Measurements from ENCODE around the gene BOLA2B.
A peak's percentile ranks its signal among the peaks of the same experiment; 100 is the strongest.
"Not testable (repeated sequence)": the region's sequence is repeated elsewhere in the genome, so short reads cannot be mapped to it uniquely, and the experiment has no call there.

Gene BOLA2B

DNA sequence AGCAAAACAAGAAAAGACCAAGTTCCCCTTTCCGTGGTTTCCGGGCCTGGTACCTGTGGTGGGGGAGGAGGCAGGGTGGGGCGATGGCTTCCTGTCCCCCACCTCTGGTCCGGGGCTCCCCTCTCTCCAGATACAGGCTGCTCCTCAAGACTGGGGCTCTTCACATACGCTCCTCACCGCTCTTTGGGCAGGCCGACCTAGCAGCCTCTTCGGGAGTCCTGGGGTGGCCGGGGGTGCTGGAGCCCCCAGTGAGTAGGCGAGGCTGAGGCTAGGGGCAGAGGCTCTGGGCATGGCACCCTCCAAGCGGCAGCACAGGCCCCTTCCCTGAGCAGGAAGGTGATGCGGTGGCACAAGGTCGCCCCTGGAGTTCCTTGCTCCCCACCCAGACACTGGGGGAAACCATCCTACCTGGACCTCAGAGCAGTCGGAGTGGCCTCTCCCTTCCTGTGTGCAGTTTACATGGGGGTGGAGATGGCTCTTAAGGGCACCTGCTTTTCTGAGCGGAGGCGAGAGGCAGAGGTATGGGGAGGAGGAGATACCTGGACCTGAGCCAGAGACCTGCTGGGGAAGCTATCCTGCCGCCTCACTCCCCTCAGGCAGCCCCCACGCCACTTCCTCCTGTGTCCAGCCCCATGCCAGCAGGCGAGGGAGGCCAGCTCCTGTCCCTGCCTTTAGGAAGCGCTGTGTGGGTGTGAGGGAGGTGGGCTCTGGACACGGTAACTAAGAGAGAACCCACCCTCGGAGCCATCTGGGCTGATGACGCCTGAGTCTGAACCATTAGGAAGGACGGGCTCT lies 9.2 kb downstream of the BOLA2B start:
- DNase-seq: peak; percentile 45 to 96 (median 71)

DNA sequence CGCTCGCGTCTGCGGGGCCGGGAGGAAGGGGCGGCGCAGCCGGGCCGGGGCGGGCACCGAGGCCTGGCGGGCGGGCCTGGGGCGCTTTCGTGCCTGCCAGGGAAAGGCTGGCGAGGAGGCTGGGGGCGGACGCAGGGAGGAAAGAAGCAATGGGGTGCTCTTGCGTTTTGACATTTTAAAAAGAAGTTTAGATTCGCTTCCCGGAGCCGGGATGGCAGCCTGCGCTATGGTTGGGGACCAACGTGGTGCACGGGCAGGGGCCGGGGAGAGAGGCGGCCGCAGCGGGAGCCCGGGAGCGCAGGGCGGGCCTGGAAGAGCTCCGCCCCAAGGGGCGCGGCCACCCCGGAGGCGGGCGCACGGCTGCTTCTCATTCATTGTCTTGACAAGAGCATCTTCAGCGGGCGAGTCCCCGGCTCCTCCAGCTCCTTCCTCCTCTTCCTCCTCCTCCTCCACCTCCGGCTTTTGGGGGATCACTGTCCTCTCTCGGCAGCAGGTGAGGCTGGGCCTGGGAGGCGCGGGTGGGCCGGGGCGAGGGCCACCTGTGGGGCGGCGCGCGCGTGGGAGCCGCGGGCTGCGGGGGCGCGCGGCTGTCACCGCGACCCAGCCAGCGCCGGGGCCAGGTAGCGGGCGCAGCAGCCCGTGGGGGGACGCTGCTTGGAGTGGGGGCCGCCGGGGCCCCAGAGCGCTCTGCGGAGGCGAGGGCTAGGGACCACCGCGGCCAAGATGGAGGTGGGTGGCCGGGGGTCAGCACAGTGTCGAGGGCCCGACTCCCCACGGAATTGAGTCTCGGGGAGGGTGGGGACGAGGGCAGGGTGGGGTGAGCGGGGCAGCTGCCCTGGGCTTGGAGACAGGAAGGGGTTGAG lies 10.0 kb downstream of the BOLA2B start, which contains the start of gene CORO1A:
Gene CORO1A (plus strand): TSS at position 370 of the 863 bp plus-strand sequence. CDS start 1,608 bp downstream, outside the sequence.
- peak; percentile 68 to 90 (median 76) for DNase-seq

DNA sequence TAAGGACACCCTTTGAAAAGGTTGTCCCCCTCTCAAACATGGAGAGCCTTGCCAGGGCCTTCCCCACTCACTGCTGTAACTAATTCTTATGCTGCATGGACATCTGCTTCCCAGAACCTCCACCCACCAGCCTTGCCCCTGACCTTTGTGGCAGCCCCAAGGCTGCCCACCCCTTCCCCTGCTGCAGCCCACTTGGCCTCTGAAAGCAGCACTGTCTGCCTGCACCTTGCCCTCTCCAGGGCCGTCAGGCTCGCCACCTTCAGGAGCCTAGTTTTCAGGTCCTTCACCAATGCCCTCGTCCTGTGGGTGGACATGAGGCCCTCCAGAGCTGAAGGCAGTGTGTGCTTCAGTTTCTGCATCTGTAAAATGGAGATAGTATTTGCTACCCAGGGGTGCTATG lies 12.7 kb downstream of the BOLA2B start:
- no peak for DNase-seq

DNA sequence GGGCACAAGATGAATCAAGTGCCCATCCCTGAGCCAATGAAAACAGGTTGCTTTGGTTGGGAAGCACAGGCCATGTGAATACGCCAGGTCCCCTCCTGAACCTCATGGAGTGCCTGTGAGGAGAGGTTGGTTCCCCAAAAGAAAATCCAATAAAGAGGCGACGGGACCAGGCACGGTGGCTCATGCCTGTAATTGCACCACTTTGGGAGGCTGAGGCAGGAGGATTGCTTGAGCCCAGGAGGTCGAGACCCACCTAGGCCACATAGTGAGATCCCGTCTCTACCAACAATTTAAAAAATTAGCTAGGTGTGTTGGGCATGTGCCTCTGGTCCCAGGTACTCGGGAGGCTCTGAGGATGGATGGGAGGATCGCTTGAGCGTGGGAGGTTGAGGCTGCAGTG lies 13.5 kb downstream of the BOLA2B start:
- no peak for DNase-seq

DNA sequence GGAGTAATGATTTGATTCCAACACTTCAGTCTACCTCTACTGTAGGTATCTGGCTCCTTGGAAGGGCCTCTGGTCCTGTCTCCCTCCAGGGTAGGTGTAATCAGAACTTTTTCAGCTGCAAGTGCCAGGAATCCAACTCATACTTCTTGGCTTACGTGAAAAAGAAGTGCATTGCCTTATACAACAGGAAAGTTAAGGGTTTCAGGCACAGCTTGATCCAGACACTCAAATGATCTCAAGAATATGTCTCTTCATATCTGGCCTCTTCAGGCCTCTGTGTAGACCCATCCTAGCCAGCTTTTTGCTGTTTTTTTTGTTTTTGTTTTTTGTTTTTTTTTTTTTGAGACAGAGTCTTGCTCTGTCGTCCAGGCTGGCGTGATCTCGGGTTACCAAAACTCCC lies 14.3 kb downstream of the BOLA2B start:
- DNase-seq: no peak

DNA sequence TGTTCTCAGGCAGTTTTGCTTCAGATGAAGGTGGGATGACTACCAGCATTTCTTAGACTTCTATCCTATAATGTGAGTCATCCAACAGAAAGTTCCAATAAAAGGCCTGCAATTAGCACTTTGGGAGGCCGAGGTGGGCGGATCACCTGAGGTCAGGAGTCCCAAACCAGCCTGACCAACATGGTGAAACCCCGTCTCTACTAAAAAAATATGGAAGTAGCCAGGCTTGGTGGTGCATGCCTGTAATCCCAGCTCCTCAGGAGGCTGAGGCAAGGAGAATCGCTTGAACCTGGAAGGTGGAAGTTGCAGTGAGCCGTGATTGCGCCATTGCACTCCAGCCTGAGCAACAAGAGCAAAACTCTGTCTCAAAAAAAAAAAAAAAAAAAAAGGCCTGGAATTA lies 16.6 kb downstream of the BOLA2B start:
- not testable (repeated sequence) for DNase-seq

DNA sequence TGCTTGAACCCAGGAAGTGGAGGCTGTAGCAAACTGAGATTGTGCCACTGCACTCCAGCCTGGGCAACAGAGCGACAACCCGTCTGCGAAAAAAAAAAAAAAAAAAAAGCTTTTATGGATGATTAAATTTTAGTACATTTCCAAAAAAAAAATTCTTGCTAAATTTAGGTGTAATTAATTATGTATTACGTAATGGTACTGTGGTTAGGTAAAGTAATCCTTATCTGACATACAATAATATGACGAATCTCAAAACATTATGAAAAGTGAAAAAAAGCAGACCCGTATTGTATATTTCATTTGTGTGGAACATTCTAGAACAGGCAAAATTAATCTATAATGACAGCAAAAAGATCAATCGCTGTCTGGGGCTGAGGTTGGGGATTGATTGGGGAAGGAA lies 20.4 kb downstream of the BOLA2B start:
- no peak for DNase-seq

DNA sequence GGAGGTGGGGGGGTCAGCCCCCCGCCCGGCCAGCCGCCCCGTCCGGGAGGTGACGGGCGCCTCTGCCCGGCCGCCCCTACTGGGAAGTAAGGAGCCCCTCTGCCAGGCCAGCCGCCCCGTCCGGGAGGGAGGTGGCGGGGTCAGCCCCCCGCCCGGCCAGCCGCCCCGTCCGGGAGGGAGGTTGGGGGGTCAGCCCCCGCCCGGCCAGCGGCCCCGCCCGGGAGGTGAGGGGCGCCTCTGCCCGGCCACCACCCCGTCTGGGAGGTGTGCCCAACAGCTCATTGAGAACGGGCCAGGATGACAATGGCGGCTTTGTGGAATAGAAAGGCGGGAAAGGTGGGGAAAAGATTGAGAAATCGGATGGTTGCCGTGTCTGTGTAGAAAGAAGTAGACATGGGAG lies 23.3 kb downstream of the BOLA2B start:
- DNase-seq: not testable (repeated sequence)

DNA sequence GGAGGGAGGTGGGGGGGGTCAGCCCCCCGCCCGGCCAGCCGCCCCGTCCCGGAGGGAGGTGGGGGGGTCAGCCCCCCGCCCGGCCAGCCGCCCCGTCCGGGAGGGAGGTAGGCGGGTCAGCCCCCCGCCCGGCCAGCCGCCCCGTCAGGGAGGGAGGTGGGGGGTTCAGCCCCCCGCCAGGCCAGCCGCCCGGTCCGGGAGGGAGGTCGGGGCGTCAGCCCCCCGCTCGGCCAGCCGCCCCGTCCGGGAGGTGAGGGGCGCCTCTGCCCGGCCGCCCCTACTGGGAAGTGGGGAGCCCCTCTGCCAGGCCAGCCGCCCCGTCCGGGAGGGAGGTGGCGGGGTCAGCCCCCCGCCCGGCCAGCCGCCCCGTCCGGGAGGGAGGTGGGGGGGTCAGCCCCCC lies 24.1 kb downstream of the BOLA2B start:
- not testable (repeated sequence) for DNase-seq

DNA sequence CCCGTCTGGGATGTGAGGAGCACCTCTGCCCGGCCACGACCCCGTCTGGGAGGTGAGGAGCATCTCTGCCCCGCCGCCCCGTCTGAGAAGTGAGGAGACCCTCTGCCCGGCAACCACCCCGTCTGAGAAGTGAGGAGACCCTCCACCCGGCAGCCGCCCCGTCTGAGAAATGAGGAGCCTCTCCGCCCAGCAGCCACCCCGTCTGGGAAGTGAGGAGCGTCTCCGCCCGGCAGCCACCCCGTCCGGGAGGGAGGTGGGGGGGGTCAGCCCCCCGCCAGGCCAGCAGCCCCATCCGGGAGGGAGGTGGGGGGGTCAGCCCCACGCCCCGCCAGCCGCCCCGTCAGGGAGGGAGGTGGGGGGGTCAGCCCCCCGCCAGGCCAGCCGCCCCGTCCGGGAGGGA lies 24.7 kb downstream of the BOLA2B start:
- DNase-seq: not testable (repeated sequence)

DNA sequence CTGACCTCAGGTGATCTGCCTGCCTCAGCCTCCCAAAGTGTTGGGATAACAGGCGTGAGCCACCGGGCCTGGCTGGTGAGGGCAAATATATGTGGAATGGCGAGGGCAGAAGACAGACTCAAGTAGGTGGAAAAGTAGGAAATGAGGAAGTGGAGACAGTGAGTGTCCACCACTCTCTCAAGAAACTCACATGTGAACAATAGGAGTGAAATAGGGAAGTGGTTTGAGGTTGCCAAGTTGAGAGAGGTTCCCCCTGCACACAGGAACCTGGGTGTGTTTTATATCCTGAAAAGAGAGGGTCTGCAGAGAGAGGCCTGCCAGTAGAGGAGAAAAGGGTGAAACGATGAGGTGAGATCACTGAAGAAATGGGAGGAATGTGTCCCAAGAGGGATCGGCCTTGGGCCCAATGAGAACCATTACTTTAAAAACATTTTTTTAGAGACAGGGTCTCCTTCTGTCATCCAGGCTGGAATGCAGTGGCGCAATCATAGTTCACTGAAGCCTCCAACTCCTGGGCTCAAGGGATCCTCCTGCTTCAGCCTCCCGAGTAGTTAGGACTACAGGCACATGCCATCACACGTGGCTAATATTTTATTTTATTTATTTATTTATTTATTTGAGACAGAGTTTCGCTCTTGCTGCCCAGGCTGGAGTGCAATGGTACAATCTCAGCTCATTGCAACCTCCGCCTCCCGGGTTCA lies 27.1 kb downstream of the BOLA2B start:
- DNase-seq: peak in 2 of 5 experiments; percentile 13 to 68

DNA sequence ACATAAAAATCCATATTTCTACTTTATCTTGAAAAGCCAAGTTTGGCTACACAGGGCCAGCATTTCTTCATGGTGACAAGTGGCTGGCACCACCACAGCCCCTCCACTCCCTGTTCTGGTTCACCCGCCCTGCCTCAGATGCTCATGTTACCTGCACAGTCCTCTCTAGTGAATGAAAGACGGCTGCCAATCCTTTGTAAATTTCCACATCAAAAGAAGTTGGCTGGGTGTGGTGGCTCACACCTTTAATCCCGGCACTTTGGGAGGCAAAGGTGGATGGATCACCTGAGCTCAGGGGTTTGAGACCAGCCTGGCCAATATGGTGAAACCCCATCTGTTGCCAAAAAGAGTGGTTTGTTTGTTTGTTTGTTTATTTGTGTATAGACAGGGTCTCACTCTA lies 29.9 kb downstream of the BOLA2B start:
- no peak for DNase-seq

DNA sequence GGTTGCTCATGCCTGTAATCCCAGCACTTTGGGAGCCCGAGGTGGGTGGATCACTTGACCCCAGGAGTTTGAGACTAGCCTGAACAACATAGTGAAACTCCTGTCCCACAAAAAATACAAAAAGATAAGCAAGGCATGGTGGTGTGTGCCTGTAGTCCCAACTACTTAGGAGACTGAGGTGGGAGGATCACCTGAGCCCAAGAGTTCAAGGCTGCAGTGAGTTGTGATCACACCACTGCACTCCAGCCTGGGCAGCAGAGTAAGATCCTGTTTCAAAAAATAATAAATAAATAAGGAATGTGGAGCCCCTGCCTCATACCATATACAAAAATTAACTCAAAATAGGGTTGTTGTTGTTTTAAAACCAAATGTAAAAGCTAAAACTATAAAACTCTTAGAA lies 36.3 kb downstream of the BOLA2B start:
- no peak for DNase-seq

DNA sequence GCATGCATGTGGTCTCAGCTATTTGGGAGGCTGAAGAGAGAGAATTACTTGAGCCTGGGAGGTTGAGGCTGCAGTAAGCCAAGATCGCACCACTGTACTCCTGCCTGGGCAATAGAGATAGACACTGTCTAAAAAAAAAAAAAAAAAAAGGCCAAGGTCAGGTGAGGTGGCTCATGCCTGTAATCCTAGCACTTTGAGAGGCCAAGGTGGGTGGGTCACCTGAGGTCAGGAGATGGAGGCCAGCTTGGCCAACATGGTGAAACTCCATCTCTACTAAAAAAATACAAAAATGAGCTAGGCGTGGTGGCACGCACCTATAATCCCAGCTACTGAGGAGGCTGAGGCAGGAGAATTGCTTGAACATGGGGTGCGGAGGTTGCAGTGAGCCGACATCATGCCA lies 38.3 kb downstream of the BOLA2B start:
- DNase-seq: no peak

DNA sequence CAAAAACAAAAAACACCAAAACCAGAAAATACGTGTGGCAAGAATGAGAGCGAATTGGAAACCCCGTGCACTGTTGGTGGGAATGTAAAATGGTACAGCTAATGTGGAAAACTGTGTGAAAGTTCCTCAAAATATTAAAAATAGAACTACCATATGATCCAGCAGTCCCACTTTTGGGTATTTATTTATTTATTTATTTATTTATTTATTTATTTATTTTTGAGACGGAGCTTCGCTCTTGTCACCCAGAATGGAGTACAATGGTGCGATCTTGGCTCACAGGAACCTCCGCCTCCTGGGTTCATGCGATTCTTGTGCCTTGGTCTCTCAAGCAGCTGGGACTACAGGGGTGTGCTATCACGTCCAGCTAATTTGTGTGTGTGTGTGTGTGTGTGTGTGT lies 40.9 kb downstream of the BOLA2B start:
- no peak for DNase-seq

DNA sequence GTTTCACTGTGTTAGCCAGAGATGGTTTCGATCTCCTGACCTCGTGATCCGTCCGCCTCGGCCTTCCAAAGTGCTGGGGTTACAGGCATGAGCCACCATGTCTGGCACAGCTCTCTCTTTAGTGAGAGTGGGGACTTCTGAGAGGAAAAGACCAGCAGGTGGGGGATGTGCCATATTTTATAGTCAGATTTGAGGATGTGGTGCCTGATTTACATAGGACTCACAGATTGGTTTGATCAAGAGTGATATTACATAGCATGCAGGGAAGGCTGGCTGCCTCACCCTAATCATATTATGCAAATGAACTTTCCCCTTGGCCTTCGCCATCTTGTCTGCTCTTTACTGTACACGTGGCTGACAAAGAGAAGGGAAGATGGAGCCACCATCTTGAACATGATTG lies 42.4 kb downstream of the BOLA2B start:
- no peak for DNase-seq

DNA sequence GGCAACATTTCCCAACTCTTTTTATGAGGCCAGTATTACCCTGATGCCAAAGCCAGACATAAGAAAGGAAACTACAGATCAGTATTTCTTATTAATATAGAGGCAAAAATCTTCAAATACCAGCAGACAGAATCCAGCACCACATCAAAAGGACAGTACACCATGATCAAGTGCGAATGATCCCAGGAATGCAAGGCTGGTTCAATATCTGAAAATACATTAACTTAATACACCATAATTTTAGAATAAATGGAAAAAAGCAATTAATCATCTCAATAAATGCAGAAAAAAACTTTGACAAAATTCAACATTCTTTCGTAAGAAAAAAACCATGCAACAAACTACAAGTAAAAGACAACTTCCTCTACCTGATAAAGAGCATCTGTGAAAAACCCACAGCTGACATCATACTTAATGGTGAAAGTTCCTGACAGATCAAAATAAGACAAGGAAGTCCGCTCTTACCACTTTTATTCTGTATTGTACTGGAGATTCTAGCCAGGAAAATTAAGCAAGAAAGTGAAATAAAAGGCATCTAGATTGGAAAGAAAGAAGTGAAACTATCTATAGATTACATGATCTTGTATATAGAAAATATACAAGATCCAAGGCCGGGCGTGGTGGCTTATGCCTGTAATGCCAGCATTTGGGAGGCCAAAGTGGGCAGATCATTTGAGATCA lies 44.1 kb downstream of the BOLA2B start:
- DNase-seq: no peak

DNA sequence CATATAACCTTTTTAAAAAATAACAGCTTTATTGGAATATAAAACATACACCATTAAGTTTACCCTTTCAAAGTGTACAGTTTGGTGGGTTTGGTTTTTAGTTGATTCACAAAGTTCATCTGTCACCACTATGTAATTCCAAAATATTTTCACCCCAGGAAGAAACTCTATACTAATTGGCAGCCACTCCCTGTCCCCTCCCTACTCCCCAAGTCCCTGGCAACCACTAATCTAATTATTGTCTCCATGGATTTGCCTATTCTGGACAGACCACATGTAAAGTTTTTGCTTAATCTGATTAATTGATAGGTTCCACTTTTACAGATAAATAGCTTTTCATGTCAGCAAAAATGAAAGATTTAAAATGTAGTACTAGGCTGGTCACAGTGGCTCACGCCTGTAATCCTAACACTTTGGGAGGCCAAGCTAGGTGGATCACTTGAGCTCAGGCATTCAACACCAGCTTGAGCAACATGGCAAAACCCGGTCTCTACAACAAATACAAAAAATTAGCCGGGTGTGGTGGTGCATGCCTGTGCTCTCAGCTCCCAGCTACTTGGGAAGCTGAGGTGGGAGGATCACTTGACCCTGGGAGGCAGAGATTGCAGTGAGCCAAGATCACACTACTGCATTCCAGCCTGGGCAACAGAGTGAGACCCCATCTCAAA lies 45.5 kb downstream of the BOLA2B start:
- no peak for DNase-seq

DNA sequence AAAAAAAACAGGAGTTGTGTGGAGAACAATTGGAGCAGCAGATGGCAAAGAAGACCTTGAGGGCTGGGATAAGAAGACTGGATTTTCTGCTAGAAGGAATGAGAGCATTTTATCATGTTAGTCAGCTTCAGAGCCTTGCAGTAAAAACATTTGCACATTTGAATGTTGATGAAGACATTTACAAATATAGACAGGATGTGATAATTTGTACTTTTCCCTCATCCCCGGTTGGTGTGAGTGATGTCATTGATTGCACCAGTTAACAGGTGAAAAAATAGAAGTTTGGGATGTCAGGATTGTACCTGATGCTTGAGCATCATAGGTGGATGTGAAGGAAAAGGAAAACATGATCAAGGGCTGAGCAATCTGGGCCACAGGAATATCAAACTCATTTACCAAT lies 47.8 kb downstream of the BOLA2B start:
- no peak for DNase-seq

DNA sequence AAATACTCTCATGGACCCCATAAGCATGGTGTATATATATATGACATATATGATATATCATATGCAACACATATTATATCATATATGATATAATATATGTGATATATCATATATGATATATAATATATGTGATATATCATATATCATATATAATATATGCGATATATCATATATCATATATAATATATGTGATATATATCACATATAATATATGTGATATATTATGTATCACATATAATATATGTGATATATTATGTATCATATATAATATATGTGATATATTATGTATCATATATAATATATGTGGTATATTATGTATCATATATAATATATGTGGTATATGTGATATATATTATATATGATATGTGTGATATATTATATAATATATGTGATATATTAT lies 48.5 kb downstream of the BOLA2B start:
- DNase-seq: no peak

DNA sequence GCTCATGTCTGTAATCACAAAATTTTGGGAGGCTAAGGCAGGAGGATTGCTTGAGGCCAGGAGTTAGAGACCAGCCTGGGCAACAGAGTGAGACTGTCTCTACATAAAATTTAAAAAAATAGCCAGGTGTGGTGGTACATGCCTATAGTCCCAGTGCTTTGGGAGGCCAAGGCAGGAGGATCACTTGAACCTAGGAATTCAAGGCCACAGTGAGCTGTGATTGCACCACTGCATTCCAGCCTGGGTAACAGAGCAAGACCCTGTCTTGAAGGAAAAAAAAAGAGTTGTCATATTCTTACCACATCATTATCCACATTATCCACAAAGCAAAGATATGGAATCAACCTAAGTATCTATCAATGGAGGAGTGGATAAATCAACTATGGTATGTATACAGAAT lies 49.4 kb downstream of the BOLA2B start:
- DNase-seq: no peak

DNA sequence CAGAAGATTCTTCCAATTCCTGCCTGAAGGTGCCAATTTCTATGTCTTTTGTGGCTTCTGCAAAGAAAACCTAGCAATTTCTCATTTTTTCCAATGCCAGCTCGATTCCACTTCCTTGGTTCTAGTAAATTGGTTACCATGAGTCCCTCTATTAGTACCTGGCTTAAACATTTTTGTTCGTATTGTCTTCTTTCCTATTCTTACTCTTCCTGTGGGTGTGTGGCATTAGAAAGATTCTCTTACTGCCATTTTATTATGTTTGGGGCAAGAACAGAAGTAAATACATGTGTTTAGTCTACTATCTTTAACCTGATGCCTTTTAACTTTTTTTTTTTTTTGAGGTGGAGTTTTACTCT lies 50.1 kb downstream of the BOLA2B start:
- DNase-seq: no peak

All from T-helper 2 cell (primary cell).